Heart left ventricle (tissue), 16 donors: ENCODE measurements around the gene ARID5B. TPM values are rescaled to one million over a fixed set of nuclear protein-coding genes. Genes with fewer than 3 reads are reported as not detected.

Experiments
- ATAC-seq, 4 donors: fragments of 200-7000 bp; cut with Tn5 transposase; one replicate each; pipeline ENCODE4 v1.9.1; 2020 to 2022; ENCODE audit warnings: moderate library complexity in 4 of 4, mild to moderate bottlenecking in 3 of 4, moderate number of reproducible peaks in 1 of 4
- DNase-seq, 5 donors: peaks; one replicate each; pipeline ENCODE4 v3.0.0-alpha.2; 2020
- H3K27ac ChIP-seq, 12 donors: fragments of 200-600 bp; sonication (generic) in 4 of 12; one replicate each; pipeline versions ENCODE4 v1.5.0 to v1.8.0; 2016 to 2022; ENCODE audit warnings: mild to moderate bottlenecking in 2 of 12
- H3K27me3 ChIP-seq, 9 donors: fragments of 200-600 bp; sonication (generic) in 2 of 9; one replicate each; pipeline versions ENCODE4 v1.5.1 to v1.8.0; 2016 to 2022; ENCODE audit warnings: mild to moderate bottlenecking in 3 of 9
- H3K36me3 ChIP-seq, 9 donors: fragments of 200-600 bp; sonication (generic) in 2 of 9; one replicate each; pipeline versions ENCODE4 v1.5.0 to v1.8.0; 2018 to 2022; ENCODE audit warnings: mild to moderate bottlenecking in 2 of 9
- H3K4me1 ChIP-seq, 12 donors: fragments of 200-600 bp; sonication (generic) in 4 of 12; one replicate each; pipeline versions ENCODE4 v1.5.0 to v1.8.0; 2016 to 2022; ENCODE audit warnings: mild to moderate bottlenecking in 3 of 12
- H3K4me3 ChIP-seq, 12 donors: fragments of 200-600 bp; sonication (generic) in 4 of 12; one replicate each; pipeline versions ENCODE4 v1.5.0 to v1.8.0; 2017 to 2022; ENCODE audit warnings: mild to moderate bottlenecking in 9 of 12, moderate library complexity in 4 of 12
- H3K9me3 ChIP-seq, 12 donors: fragments of 200-600 bp; sonication (generic) in 4 of 12; one replicate each; pipeline versions ENCODE4 v1.5.0 to v1.8.0; 2016 to 2022; ENCODE audit warnings: mild to moderate bottlenecking in 1 of 12
- CTCF ChIP-seq, 12 donors: fragments of 200-600 bp; sonication (generic) in 4 of 12; IDR thresholded peaks; one replicate each; pipeline versions ENCODE4 v1.5.0 to v1.8.0; 2018 to 2022; ENCODE audit warnings: antibody characterized with exemption in 12 of 12, mild to moderate bottlenecking in 5 of 12
- POLR2A ChIP-seq, 2 donors: fragments of 450-650 bp; IDR thresholded peaks; one replicate each; pipeline ENCODE4 v1.6.1; 2017; ENCODE audit warnings: antibody characterized with exemption in 2 of 2, mild to moderate bottlenecking in 2 of 2, moderate library complexity in 2 of 2
- WGBS, 4 donors: extraction: QIAGEN DNeasy Blood & Tissue Kit in 2 of 4; methylation state at CpG; one replicate each; pipeline versions ENCODE4 v1.1.5 to v1.1.7; 2013 to 2018; 5-methylcytosine and 5-hydroxymethylcytosine counted together
- intact Hi-C, 10 donors: fragments of 100-400 bp; cut with DNase I; formaldehyde crosslinking; loops; one replicate each; pipeline versions ENCODE4 v1.11.1 to v1.14.2; 2022
- polyA plus RNA-seq, 2 donors: library from polyadenylated mRNA; stranded (reverse); fragments of 200-250 nt; gene quantifications; one replicate each; pipeline ENCODE4 v1.2.3, GENCODE V29; 2013
- total RNA-seq, 9 donors: library from RNA; depleted of rRNA in 2 of 9; stranded (reverse); fragments of >200 nt in 2 of 9; fragmentation: NEBNext Ultra II Directional in 3 of 9; extraction: Animal tissue kit (Norgen Biotek cat#: 25700) in 3 of 9; gene quantifications; one replicate each; pipeline versions ENCODE4 v1.1.0 to v1.2.4, GENCODE V29; 2016 to 2023
- donor health status: ischemic (EF 13 %, LVEDD 7.1; RV severe dilation, severe dysfunction).
- donor health status: healthy with polysubstance abuse.
- donor health status: DM: no; HTN: yes; CAD: no.
- donor health status: DM: no; HTN: no; CAD: no.
- donor health status: ischemic (EF 25% LVEDD 6.9; RV normal size, moderate dysfunction).
- donor health status: ischemic (EF 25% LVEDD 5.7; RV mildly dilated, moderate dysfunction).
- donor health status: healthy.
- donor health status: DM: yes; HTN: yes; CAD: no.
- donor health status: ischemic (EF 35%, LVEDD 5.7; RV mildly dilated, moderate dysfunction).
- donor health status: nonischemic (EF 11% LVEDD 7.7; RV severe dilation, severe dysfunction).
- donor health status: DM: yes; HTN: yes; CAD: no.
- donor health status: PGD.
- donor health status: ischemic (EF 29% LVEDD 5.4; RV normal size, mild dysfunction).
- donor health status: nonischemic (EF 23%, LVEDD 6.1; RV moderate dilation, normal function).

The ARID5B gene
- total and polyA plus RNA-seq, 11 donors, result 4.5 to 45.5 (median 26.6) TPM

DNA sequence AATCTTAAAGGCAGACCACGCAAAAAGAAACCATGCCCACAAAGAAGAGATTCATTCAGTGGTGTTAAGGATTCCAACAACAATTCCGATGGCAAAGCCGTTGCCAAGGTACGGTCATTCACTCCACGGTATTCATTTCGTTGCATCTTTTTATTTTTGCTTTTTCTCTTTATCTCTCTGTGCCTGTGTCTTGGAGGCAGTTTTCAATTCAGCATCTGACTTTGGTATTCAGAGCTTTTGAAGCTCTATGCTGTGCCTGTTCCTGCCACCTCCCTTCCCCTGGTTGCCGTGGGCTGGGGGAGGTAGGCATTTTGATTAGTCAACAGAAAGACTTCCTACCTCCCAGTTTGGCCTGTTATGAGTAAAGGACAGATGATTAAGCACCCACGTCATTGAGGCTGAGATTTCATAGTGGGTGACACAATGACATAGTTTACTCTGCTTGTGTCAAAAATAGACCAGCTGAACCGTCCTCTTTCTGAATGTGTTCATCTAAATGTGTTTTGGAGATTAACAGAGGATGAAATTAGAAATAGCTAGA lies 149.5 kb downstream of the ARID5B start:
- Histone ChIP-seq H3K36me3 (peaks cover 0 to 35% (median 26%) of the 10 kb centered on the region in 9 donors), H3K4me1 (peaks cover 19 to 96% (median 73%) of the 10 kb centered on the region in 12 donors), H3K27me3 (no peaks in the 10 kb centered on the region), H3K9me3 (no peaks in the 10 kb centered on the region), H3K27ac (peak overlapping the region; percentile 87 to 99 (median 96)), H3K4me3 (peak overlapping the region; percentile 24 to 75 (median 62))
- WGBS, 4 donors, result 9 to 25% (median 17%) methylated on average over 9 of the region's 9 CpGs
- peak; percentile 68 to 83 (median 80) for ATAC-seq
- peak; percentile 58 to 80 (median 74) for DNase-seq
- no peak for TF ChIP-seq CTCF (IDR thresholded peaks at IDR 0.05)
- peak in 1 of 2 donors; percentile 89 for TF ChIP-seq POLR2A (IDR thresholded peaks at IDR 0.05)
- intact Hi-C loops, result loop anchor here in 1 of 10 donors (2.0 kb wide), 1 partner anchor 32 kb away; no protein-coding TSS in a partner anchor

GRCh38 chr10:62052276-62052675 lies 150.8 kb downstream of the ARID5B start:
- intact Hi-C loops, result no loop called here
- DNase-seq (no peak), ATAC-seq (no peak)
- H3K27me3 ChIP-seq, result no peaks in the 10 kb centered on the region
- H3K4me3 ChIP-seq, result peak overlapping the region in 5 of 12 donors; percentile 61 to 75 (median 68)
- peaks cover 25 to 96% (median 73%) of the 10 kb centered on the region in 12 donors for H3K4me1 ChIP-seq
- H3K36me3 ChIP-seq, result peaks cover 0 to 35% (median 26%) of the 10 kb centered on the region in 9 donors
- peak overlapping the region in 9 of 12 donors; percentile 31 to 99 (median 96) for H3K27ac ChIP-seq
- WGBS, 4 donors, result 94 to 97% (median 97%) methylated on average over 4 of the region's 4 CpGs
- TF ChIP-seq CTCF (IDR thresholded peaks at IDR 0.05) (no peak), POLR2A (IDR thresholded peaks at IDR 0.05) (no peak)
- no peaks in the 10 kb centered on the region for H3K9me3 ChIP-seq

GRCh38 chr10:62053860-62054259 lies 152.4 kb downstream of the ARID5B start:
- peak overlapping the region in 3 of 12 donors; percentile 1 to 73 (median 22) for H3K4me3 ChIP-seq
- DNase-seq (no peak), ATAC-seq (no peak)
- peaks cover 0 to 49% (median 35%) of the 10 kb centered on the region in 9 donors for H3K36me3 ChIP-seq
- no peaks in the 10 kb centered on the region for H3K27me3 ChIP-seq
- H3K27ac ChIP-seq, result peak overlapping the region; percentile 5 to 98 (median 93)
- WGBS, 4 donors, result 41 to 52% (median 44%) methylated on average over 2 of the region's 2 CpGs
- no peak for TF ChIP-seq CTCF (IDR thresholded peaks at IDR 0.05)
- TF ChIP-seq POLR2A (IDR thresholded peaks at IDR 0.05), result no peak
- H3K4me1 ChIP-seq, result peaks cover 25 to 96% (median 71%) of the 10 kb centered on the region in 12 donors
- H3K9me3 ChIP-seq, result no peaks in the 10 kb centered on the region
- intact Hi-C loops, result no loop called here

GRCh38 chr10:62054408-62054807 lies 152.9 kb downstream of the ARID5B start:
- ATAC-seq, result no peak
- Histone ChIP-seq H3K27me3 (no peaks in the 10 kb centered on the region), H3K9me3 (no peaks in the 10 kb centered on the region), H3K4me3 (peak overlapping the region in 5 of 12 donors; percentile 1 to 25 (median 10)), H3K36me3 (peaks cover 0 to 53% (median 39%) of the 10 kb centered on the region in 9 donors), H3K4me1 (peaks cover 25 to 97% (median 76%) of the 10 kb centered on the region in 12 donors), H3K27ac (peak overlapping the region; percentile 33 to 98 (median 93))
- no peak for DNase-seq
- intact Hi-C loops, result no loop called here
- no peak for TF ChIP-seq POLR2A (IDR thresholded peaks at IDR 0.05)
- no peak for TF ChIP-seq CTCF (IDR thresholded peaks at IDR 0.05)
